ENCODE measurements around the gene ARHGAP33.

Gene ARHGAP33

GRCh38 chr19:35807633-35808032, 32.3 kb downstream of the ARHGAP33 start:
- Histone ChIP-seq H3K27ac (ENCODE audit: poor library complexity, severe bottlenecking) (no peak overlapping the region), H3K4me3 (ENCODE audit: severe bottlenecking) (no peak overlapping the region), H3K9me3 (ENCODE audit: severe bottlenecking) (no peaks in the 10 kb centered on the region), H3K36me3 (ENCODE audit: low read depth) (no peaks in the 10 kb centered on the region), H3K4me1 (ENCODE audit: insufficient read depth, poor library complexity, severe bottlenecking) (no peaks in the 10 kb centered on the region), H3K27me3 (ENCODE audit: insufficient read depth, poor library complexity, severe bottlenecking) (no peaks in the 10 kb centered on the region)
- ATAC-seq (ENCODE audit: low read depth) (no peak), DNase-seq (ENCODE audit: low spot score) (no peak)
- TF ChIP-seq CTCF (IDR thresholded peaks at IDR 0.05; ENCODE audit: poor library complexity, severe bottlenecking), result no peak

DNA sequence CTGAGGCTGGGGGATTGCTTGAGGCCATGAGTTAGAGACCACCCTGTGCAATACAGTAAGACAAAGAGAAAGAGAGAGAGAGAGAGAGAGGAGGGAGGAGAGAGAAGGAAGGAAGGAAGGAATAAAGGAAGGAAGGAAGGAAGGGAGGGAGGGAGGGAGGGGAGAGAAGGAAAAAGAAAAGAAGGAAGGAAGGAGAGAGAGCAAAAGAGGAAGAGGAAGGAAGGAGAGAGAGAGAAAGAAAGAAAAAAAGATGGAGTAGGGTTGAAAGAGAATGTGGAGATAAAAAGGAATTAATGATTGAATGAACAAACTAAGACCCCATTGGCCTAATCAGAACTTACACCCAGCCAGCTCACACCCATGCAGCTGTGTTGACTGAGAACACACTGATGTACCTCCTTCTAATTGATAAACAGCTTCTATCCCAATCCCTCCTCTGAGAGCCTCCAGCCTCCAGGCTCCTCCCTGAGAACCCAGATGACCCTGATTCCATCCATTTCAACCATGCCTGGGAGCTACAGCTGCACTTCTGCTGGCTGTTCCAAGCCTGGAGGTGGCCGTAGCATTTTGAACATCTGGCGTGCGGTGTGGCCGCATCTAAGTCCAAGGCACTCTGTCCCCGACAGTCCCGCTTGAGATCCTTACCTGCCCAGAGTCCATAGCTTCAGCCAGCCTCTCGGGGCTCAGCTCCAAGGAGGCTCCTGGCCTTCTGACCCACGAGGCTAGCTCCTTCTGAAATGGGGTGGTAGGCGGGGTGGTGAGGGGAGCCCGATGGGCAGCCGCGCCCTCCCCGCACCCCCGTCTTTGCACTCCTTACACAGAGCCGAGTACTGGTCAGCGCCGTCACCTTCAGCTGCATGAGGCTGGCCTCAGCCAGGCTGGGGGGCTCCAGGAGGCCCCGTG, 36.2 kb downstream of the ARHGAP33 start:
- TF ChIP-seq CTCF (IDR thresholded peaks at IDR 0.05; ENCODE audit: poor library complexity, severe bottlenecking), result no peak
- no peaks in the 10 kb centered on the region for H3K9me3 ChIP-seq (ENCODE audit: severe bottlenecking)
- ATAC-seq (ENCODE audit: low read depth) (no peak), DNase-seq (ENCODE audit: low spot score) (no peak)
- H3K4me1 ChIP-seq (ENCODE audit: insufficient read depth, poor library complexity, severe bottlenecking), result no peaks in the 10 kb centered on the region
- H3K27ac ChIP-seq (ENCODE audit: poor library complexity, severe bottlenecking), result no peak overlapping the region
- H3K27me3 ChIP-seq (ENCODE audit: insufficient read depth, poor library complexity, severe bottlenecking), result no peaks in the 10 kb centered on the region
- no peaks in the 10 kb centered on the region for H3K36me3 ChIP-seq (ENCODE audit: low read depth)
- H3K4me3 ChIP-seq (ENCODE audit: severe bottlenecking), result no peak overlapping the region

- Histone ChIP-seq H3K27ac (ENCODE audit: poor library complexity, severe bottlenecking) (no peak within 1 kb of the TSS), H3K4me1 (ENCODE audit: insufficient read depth, poor library complexity, severe bottlenecking) (no peaks in the 10 kb centered on the region), H3K4me3 (ENCODE audit: severe bottlenecking) (no peak within 1 kb of the TSS), H3K9me3 (ENCODE audit: severe bottlenecking) (no peaks in the 10 kb centered on the region), H3K27me3 (ENCODE audit: insufficient read depth, poor library complexity, severe bottlenecking) (no peaks in the 10 kb centered on the region), H3K36me3 (ENCODE audit: low read depth) (no peaks in the 10 kb centered on the region)
- TF ChIP-seq CTCF (IDR thresholded peaks at IDR 0.05; ENCODE audit: poor library complexity, severe bottlenecking), result no peak
- ATAC-seq (ENCODE audit: low read depth) (no peak), DNase-seq (ENCODE audit: low spot score) (no peak)
Observed at GRCh38 chr19:35812220-35813042, 37.1 kb downstream of the ARHGAP33 start, which contains the start of gene PRODH2. Gene PRODH2 (minus strand): TSS chr19:35812845. CDS start chr19:35812805, 40 bp downstream.

DNA sequence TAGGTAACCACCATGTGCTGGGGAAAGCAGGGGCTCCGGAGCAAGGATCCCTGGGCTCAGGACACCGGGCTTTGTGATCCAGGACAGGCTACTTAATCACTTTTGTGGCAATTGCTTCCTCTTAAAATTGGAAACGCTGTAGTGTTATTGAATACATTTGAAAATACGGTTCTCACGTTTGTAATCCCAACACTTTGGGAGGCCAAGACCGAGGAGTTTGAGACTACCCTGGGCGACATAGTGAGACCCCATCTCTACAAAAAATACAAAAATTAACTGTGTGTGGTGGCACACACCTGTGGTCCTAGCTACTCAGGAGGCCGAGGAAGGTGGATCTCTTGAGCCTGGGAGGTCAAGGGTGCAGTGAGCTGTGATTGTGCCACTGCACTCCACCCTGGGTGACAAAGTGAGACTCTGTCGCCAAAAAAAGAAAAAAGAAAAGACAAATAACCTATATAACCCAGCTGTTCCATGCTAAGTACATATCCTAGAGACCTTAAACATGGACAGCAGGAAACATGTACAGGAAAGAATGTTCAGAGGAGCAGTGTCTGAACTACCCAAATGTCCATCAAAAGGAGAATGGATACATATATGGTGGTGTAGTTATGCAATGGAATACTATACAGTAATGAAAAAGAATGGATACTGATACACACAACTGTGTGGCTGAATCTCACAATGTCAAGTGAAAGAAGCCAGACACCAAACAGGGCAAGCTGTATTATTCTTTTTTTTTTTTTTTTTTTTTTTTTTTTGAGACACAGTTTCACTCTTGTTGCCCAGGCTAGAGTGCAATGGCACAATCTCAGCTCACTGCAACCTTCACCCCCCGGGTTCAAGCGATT, 37.9 kb downstream of the ARHGAP33 start:
- Histone ChIP-seq H3K4me1 (ENCODE audit: insufficient read depth, poor library complexity, severe bottlenecking) (no peaks in the 10 kb centered on the region), H3K36me3 (ENCODE audit: low read depth) (no peaks in the 10 kb centered on the region), H3K27me3 (ENCODE audit: insufficient read depth, poor library complexity, severe bottlenecking) (no peaks in the 10 kb centered on the region), H3K4me3 (ENCODE audit: severe bottlenecking) (no peak overlapping the region), H3K9me3 (ENCODE audit: severe bottlenecking) (no peaks in the 10 kb centered on the region), H3K27ac (ENCODE audit: poor library complexity, severe bottlenecking) (no peak overlapping the region)
- no peak for DNase-seq (ENCODE audit: low spot score)
- no peak for TF ChIP-seq CTCF (IDR thresholded peaks at IDR 0.05; ENCODE audit: poor library complexity, severe bottlenecking)
- no peak for ATAC-seq (ENCODE audit: low read depth)
